K562 (cell line): ENCODE measurements around the gene MIEN1. TPM values are rescaled to one million over a fixed set of nuclear protein-coding genes. Genes with fewer than 3 reads are reported as not detected.
A peak's percentile ranks its signal among the peaks of the same experiment; 100 is the strongest.

Experiments used
- ATAC-seq: fragments of 200-7000 bp; cut with Tn5 transposase; 3 replicates; pipeline ENCODE4 v1.9.1; 2020; ENCODE audit warnings: moderate library complexity
- BruUV-seq: library from RNA; stranded (reverse); fragments of 400-500 nt; replicated peaks from 2 replicates; lab custom pipeline; 2021; lab: Mats Ljungman, UMichigan
- CTCF ChIA-PET: fragments of 300-600 bp; formaldehyde crosslinking; extraction: SDS; loops from one replicate; lab custom pipeline; 2021; ENCODE audit warnings: low intra/inter-chr PET ratio; lab: Yijun Ruan, JAX
- POLR2A ChIA-PET: fragments of 300-600, 350-650 bp; sonication (Branson Sonifier 250); formaldehyde crosslinking; extraction: SDS; loops from one replicate; lab custom pipeline; 2021; ENCODE audit warnings: antibody characterized with exemption, inconsistent platforms; lab: Yijun Ruan, JAX
- DNase-seq, 4 experiments: peaks; one replicate each; pipeline versions ENCODE4 v3.0.0 to v3.0.0-alpha.2; 2011 to 2018; ENCODE audit warnings: low spot score in 3 of 4, mixed read lengths in 3 of 4; ENCODE audit errors: extremely low read depth in 1 of 4
- FAIRE-seq: peaks from 2 replicates; lab custom pipeline; 2011; peaks lifted over from hg19 to GRCh38; lab: Jason Lieb, UNC
- H2AFZ ChIP-seq: 2 replicates; pipeline ENCODE4 v1.6.0; 2011; ENCODE audit warnings: low read depth, low read length, control low read depth, inconsistent platforms
- H3K27ac ChIP-seq: fragments of 200-600 bp; 3 replicates; pipeline ENCODE4 v1.8.0; 2011; ENCODE audit warnings: low read depth, mild to moderate bottlenecking, control low read depth, inconsistent platforms, low read length, moderate library complexity, mixed read lengths; ENCODE audit errors: extremely low read depth
- H3K27me3 ChIP-seq, 2 experiments: fragments of 300-600 bp in 1 of 2; 2 replicates in 1 of 2; 3 replicates in 1 of 2; pipeline versions ENCODE4 v1.6.0 to v1.8.0; 2011; ENCODE audit warnings: inconsistent platforms in 2 of 2, low read length in 2 of 2, mild to moderate bottlenecking in 1 of 2, mixed read lengths in 1 of 2, moderate library complexity in 1 of 2; ENCODE audit not compliant: control insufficient read depth in 2 of 2, insufficient read depth in 2 of 2
- H3K36me3 ChIP-seq: fragments of 300-600 bp; 3 replicates; pipeline ENCODE4 v1.8.0; 2011; ENCODE audit warnings: mild to moderate bottlenecking, low read length, inconsistent platforms; ENCODE audit not compliant: control insufficient read depth, insufficient read depth
- H3K4me1 ChIP-seq, 2 experiments: fragments of 200-600 bp in 1 of 2; replicated peaks in 1 of 2; 2 replicates in 1 of 2; 3 replicates in 1 of 2; pipeline versions ENCODE4 v1.5.1 to v1.8.0; 2011; ENCODE audit warnings: inconsistent platforms in 2 of 2, low read length in 2 of 2, mild to moderate bottlenecking in 1 of 2, mixed read lengths in 1 of 2, moderate library complexity in 1 of 2; ENCODE audit not compliant: control insufficient read depth in 2 of 2, insufficient read depth in 2 of 2
- H3K4me2 ChIP-seq: 2 replicates; pipeline ENCODE4 v1.6.1; 2011; ENCODE audit warnings: low read length, control low read depth, inconsistent platforms, mixed read lengths; ENCODE audit not compliant: insufficient read depth
- H3K4me3 ChIP-seq: fragments of 200-600 bp; sonication (generic), shearing (Covaris generic); 2 replicates; pipeline ENCODE4 v1.5.1; 2016; ENCODE audit warnings: control low read depth, inconsistent platforms
- H3K79me2 ChIP-seq: fragments of 200-600 bp; 3 replicates; pipeline ENCODE4 v1.8.0; 2011; ENCODE audit warnings: low read length, inconsistent platforms; ENCODE audit not compliant: control insufficient read depth, insufficient read depth
- H3K9ac ChIP-seq, 2 experiments: 2 replicates each; pipeline versions ENCODE4 v1.6.0 to v1.6.1; 2011; ENCODE audit warnings: low read depth in 2 of 2, low read length in 2 of 2, control low read depth in 1 of 2, inconsistent platforms in 1 of 2, mild to moderate bottlenecking in 1 of 2, mixed read lengths in 1 of 2; ENCODE audit not compliant: insufficient read depth in 1 of 2
- H3K9me1 ChIP-seq: one replicate; pipeline ENCODE4 v1.6.0; 2011; ENCODE audit warnings: inconsistent platforms, mild to moderate bottlenecking, low read length, moderate library complexity; ENCODE audit not compliant: control insufficient read depth, insufficient read depth
- H3K9me3 ChIP-seq: replicated peaks from 2 replicates; pipeline ENCODE4 v1.5.1; 2011; ENCODE audit warnings: low read depth, low read length, inconsistent platforms; ENCODE audit not compliant: control insufficient read depth, insufficient read depth
- H4K20me1 ChIP-seq: replicated peaks from 2 replicates; pipeline ENCODE4 v1.6.1; 2011; ENCODE audit warnings: low read length, inconsistent platforms, mixed read lengths; ENCODE audit not compliant: control insufficient read depth, insufficient read depth
- BMI1 ChIP-seq: fragments of 150-350 bp; IDR thresholded peaks from 2 replicates; pipeline ENCODE4 v1.6.1; 2014; ENCODE audit warnings: low read length
- CCNT2 ChIP-seq: IDR thresholded peaks from 2 replicates; pipeline ENCODE4 v1.6.1; 2011; ENCODE audit warnings: borderline replicate concordance, low read depth, mild to moderate bottlenecking, moderate library complexity, mixed read lengths, low read length; ENCODE audit not compliant: insufficient read length; ENCODE audit errors: extremely low read depth
- ETV1 ChIP-seq: fragments of 450-650 bp; conservative IDR thresholded peaks from 2 replicates; pipeline ENCODE4 v1.6.1; 2016; ENCODE audit warnings: missing genetic modification characterization, control low read depth, low read depth, missing compliant biosample characterization
- GABPA ChIP-seq: fragments of 200-800 bp; sonication (Bioruptor generic); conservative IDR thresholded peaks from 2 replicates; pipeline ENCODE4 v1.6.1; 2016; ENCODE audit warnings: low read depth, missing genetic modification characterization, missing compliant biosample characterization
- HDAC1 ChIP-seq, 2 experiments: fragments of 450-650 bp; IDR thresholded peaks; 2 replicates each; pipeline ENCODE4 v1.6.1; 2016 to 2017; ENCODE audit warnings: inconsistent platforms in 1 of 2, mild to moderate bottlenecking in 1 of 2, moderate library complexity in 1 of 2
- HDGF ChIP-seq: fragments of 450-650 bp; IDR thresholded peaks from 2 replicates; pipeline ENCODE4 v1.6.1; 2016
- KLF1 ChIP-seq: fragments of 450-650 bp; IDR thresholded peaks from 2 replicates; pipeline ENCODE4 v1.6.1; 2016; ENCODE audit warnings: missing genetic modification characterization, missing compliant biosample characterization
- MEIS2 ChIP-seq: fragments of 450-650 bp; IDR thresholded peaks from 2 replicates; pipeline ENCODE4 v1.6.1; 2014; ENCODE audit warnings: mild to moderate bottlenecking; ENCODE audit not compliant: partially characterized antibody
- NFIC ChIP-seq: fragments of 450-650 bp; IDR thresholded peaks from 2 replicates; pipeline ENCODE4 v1.6.1; 2017; ENCODE audit warnings: mild to moderate bottlenecking, inconsistent platforms
- NR2C2 ChIP-seq, 2 experiments: fragments of 200-800 bp in 1 of 2; sonication (Bioruptor generic) in 1 of 2; sonication (generic) in 1 of 2; formaldehyde crosslinking in 1 of 2; IDR thresholded peaks; 2 replicates each; pipeline versions ENCODE4 v1.6.1 to v1.8.0; 2016 to 2022; ENCODE audit warnings: mild to moderate bottlenecking in 1 of 2, missing compliant biosample characterization in 1 of 2, missing genetic modification characterization in 1 of 2, missing genetic modification reagents in 1 of 2
- PATZ1 ChIP-seq: fragments of 250-450 bp; sonication (Bioruptor Pico); IDR thresholded peaks from 2 replicates; pipeline ENCODE4 v1.5.0; 2020; ENCODE audit warnings: mild to moderate bottlenecking, borderline replicate concordance
- RNF219 ChIP-seq: fragments of 250-450 bp; sonication (Bioruptor Pico); IDR thresholded peaks from 2 replicates; pipeline ENCODE4 v1.5.0; 2022; ENCODE audit warnings: mild to moderate bottlenecking
- SP1 ChIP-seq: sonication (generic); formaldehyde crosslinking; IDR thresholded peaks from 2 replicates; pipeline ENCODE4 v1.8.1; 2022; ENCODE audit warnings: mild to moderate bottlenecking, missing genetic modification reagents
- TBP ChIP-seq: optimal IDR thresholded peaks from 2 replicates; pipeline ENCODE3; 2011; ENCODE audit warnings: low read depth, low read length, improper control_type of control experiment
- ZKSCAN1 ChIP-seq: fragments of 150-350 bp; IDR thresholded peaks from 2 replicates; pipeline ENCODE4 v1.6.1; 2016; ENCODE audit warnings: low read depth, low read length
- WGBS: fragments of 100-300 bp; shearing (Covaris generic); methylation state at CpG from one replicate; pipeline ENCODE4 v1.1.6; 2016; ENCODE audit warnings: low coverage, mixed read lengths; ENCODE audit not compliant: insufficient coverage; ENCODE audit errors: missing lambda C conversion rate; 5-methylcytosine and 5-hydroxymethylcytosine counted together
- in situ Hi-C: fragments of 300-500 bp; cut with MboI; formaldehyde crosslinking; loops from 4 replicates; pipeline ENCODE4 v1.15.0; 2018; ENCODE audit warnings: inconsistent platforms, mixed read lengths
- intact Hi-C: fragments of 100-400 bp; cut with micrococcal nuclease; formaldehyde crosslinking; loops from 2 replicates; pipeline ENCODE4 v1.14.2; 2022
- polyA plus RNA-seq, 8 experiments: library from polyadenylated mRNA; depleted of rRNA in 4 of 8; stranded (reverse) in 5 of 8; unstranded in 3 of 8; fragments of >200 nt; fragmentation: Nextera tagmentation in 2 of 8; fragmentation: Illumina TruSeq in 1 of 8; extraction: Ambion mirVana in 2 of 8; extraction: Trizol in 1 of 8; gene quantifications; 2 replicates each; pipeline versions ENCODE4 v1.2.1 to v1.2.3, GENCODE V29; 2011 to 2014; ENCODE audit warnings: inconsistent platforms in 1 of 8, missing spikeins in 1 of 8
- total RNA-seq, 7 experiments: library from RNA; depleted of rRNA in 6 of 7; stranded (reverse); fragments of >200 nt in 6 of 7; fragmentation: Illumina TruSeq in 2 of 7; extraction: Trizol in 2 of 7; gene quantifications; 2 replicates each; pipeline versions ENCODE4 v1.2.1 to v1.2.3, GENCODE V29; 2011 to 2021; ENCODE audit warnings: low replicate concordance in 1 of 7

Gene MIEN1
- total and polyA plus RNA-seq, 9 of the 15 experiments (the other 6 are each of a cell fraction or from before 2014, with no cell fraction given), result 61.3 to 142 (median 78.9) TPM

DNA sequence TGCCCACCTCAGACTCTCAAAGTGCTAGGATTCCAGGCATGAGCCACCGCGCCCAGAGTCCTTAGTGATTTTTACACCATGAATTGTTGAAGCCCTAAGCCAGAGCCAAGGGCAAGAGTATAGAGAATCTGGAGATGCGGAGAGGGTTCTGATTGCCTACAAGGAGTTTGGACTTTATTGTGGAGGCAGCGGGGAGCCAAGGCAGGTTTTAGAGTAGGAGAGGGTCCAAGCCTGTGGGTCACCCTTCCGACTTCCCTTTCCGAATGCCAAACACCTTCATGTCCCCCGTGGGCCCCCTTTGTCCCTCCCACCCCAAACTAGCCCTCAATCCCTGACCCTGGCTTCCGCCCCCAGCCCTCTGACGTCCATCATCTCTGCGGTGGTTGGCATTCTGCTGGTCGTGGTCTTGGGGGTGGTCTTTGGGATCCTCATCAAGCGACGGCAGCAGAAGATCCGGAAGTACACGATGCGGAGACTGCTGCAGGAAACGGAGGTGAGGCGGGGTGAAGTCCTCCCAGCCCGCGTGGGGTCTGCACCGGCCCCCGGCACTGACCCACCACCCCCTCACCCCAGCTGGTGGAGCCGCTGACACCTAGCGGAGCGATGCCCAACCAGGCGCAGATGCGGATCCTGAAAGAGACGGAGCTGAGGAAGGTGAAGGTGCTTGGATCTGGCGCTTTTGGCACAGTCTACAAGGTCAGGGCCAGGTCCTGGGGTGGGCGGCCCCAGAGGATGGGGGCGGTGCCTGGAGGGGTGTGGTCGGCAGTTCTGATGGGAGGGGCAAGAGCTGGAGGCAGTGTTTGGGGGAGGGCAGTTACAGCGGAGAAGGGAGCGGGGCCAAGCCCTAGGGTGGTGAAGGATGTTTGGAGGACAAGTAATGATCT is 7.1 kb downstream of the MIEN1 start:
- H3K4me3 ChIP-seq, result peak overlapping the region; percentile 53
- intact Hi-C loops (no loop called here), in situ Hi-C loops (no loop called here)
- H3K36me3 ChIP-seq, result peaks cover 8% of the 10 kb centered on the region; the same call in 1 of the 3 replicates
- H2AFZ ChIP-seq, result peak overlapping the region; percentile 93
- no peaks in the 10 kb centered on the region for H3K9me1 ChIP-seq
- no peaks in the 10 kb centered on the region for H4K20me1 ChIP-seq
- no peaks in the 10 kb centered on the region for H3K27me3 ChIP-seq
- FAIRE-seq (peak; percentile 99), DNase-seq (peak; percentile 93 to 96 (median 96)), ATAC-seq (peak; percentile 97)
- BruUV-seq, result no TSS peak
- H3K9me3 ChIP-seq, result no peaks in the 10 kb centered on the region
- H3K27ac ChIP-seq, result peak overlapping the region; percentile 76
- H3K4me2 ChIP-seq, result peak overlapping the region; percentile 88
- H3K9ac ChIP-seq, result peak overlapping the region; percentile 65 to 95
- CTCF ChIA-PET, result no interaction called here
- POLR2A ChIA-PET, result interaction anchor here (0.6 to 1.6 kb wide), 10 partner anchors 12 to 101 kb away, joined by 3 to 6 read pairs (median 4); partner anchors contain the start of gene PGAP3
- H3K4me1 ChIP-seq, result peaks cover 6 to 43% of the 10 kb centered on the region in 2 experiments; a peak in 4 of 5 replicates
- no peaks in the 10 kb centered on the region for H3K79me2 ChIP-seq
- 12% methylated on average over 30 of the region's 34 CpGs for WGBS
- TF ChIP-seq BMI1 (no peak), CCNT2 (peak; percentile 28), TBP (peak; percentile 76), GABPA (0 out of 2 replicates have a peak, but pooled peaks have one; percentile 1), ETV1 (tag) (0 out of 2 replicates have a peak, but pooled peaks have one; percentile 31), HDAC1 (IDR thresholded peaks at IDR 0.05) (0 out of 4 replicates have a peak, but pooled peaks of 1 of the 2 experiments have one; percentile 78), HDGF (0 out of 2 replicates have a peak, but pooled peaks have one; percentile 54), SP1 (CRISPR knock-in tag) (peak; percentile 64; the same call in 1 of the 2 replicates), RNF219 (CRISPR knock-in tag) (no peak), PATZ1 (CRISPR knock-in tag) (no peak), MEIS2 (peak; percentile 46), NR2C2 (CRISPR knock-in tag; IDR thresholded peaks at IDR 0.05) (no peak), NR2C2 (tag; IDR thresholded peaks at IDR 0.05) (peak; percentile 55), KLF1 (peak; percentile 89), ZKSCAN1 (no peak), NFIC (peak; percentile 73)
